Mesenchymal stem cell (in vitro differentiated cells and primary cell): ENCODE measurements around the gene AXIN2.

Experiments
- DNase-seq: peaks from one replicate; pipeline ENCODE4 v3.0.0-alpha.2; 2013
- H2AFZ ChIP-seq: one replicate; pipeline ENCODE4 v1.6.1; 2013; ENCODE audit warnings: low read depth, mild to moderate bottlenecking, control low read depth, inconsistent platforms, low read length, moderate library complexity
- H2AK5ac ChIP-seq: 2 replicates; pipeline ENCODE4 v1.6.1; 2013; ENCODE audit warnings: low read length, moderate library complexity, mild to moderate bottlenecking, inconsistent platforms; ENCODE audit not compliant: severe bottlenecking
- H2BK120ac ChIP-seq: one replicate; pipeline ENCODE4 v1.6.1; 2013; ENCODE audit warnings: low read depth, mild to moderate bottlenecking, inconsistent platforms, low read length, moderate library complexity
- H2BK12ac ChIP-seq, 2 experiments: one replicate each; pipeline ENCODE4 v1.6.1; 2013; ENCODE audit warnings: inconsistent platforms in 2 of 2, low read length in 2 of 2, mild to moderate bottlenecking in 2 of 2, moderate library complexity in 2 of 2, control low read depth in 1 of 2
- H2BK15ac ChIP-seq: one replicate; pipeline ENCODE4 v1.6.1; 2013; ENCODE audit warnings: mild to moderate bottlenecking, low read depth, inconsistent platforms; ENCODE audit not compliant: poor library complexity, severe bottlenecking
- H2BK5ac ChIP-seq: 2 replicates; pipeline ENCODE4 v1.6.1; 2013; ENCODE audit warnings: low read depth, mild to moderate bottlenecking, low read length, control low read depth, inconsistent platforms; ENCODE audit not compliant: poor library complexity, severe bottlenecking
- H3K14ac ChIP-seq, 2 experiments: one replicate each; pipeline ENCODE4 v1.6.1; 2013; ENCODE audit warnings: inconsistent platforms in 2 of 2, low read length in 2 of 2, control low read depth in 1 of 2, mild to moderate bottlenecking in 1 of 2, moderate library complexity in 1 of 2
- H3K18ac ChIP-seq, 2 experiments: one replicate each; pipeline ENCODE4 v1.6.1; 2013; ENCODE audit warnings: inconsistent platforms in 2 of 2, low read length in 2 of 2, control low read depth in 1 of 2, low read depth in 1 of 2, mild to moderate bottlenecking in 1 of 2
- H3K23ac ChIP-seq, 2 experiments: one replicate each; pipeline ENCODE4 v1.6.1; 2013; ENCODE audit warnings: inconsistent platforms in 2 of 2, low read length in 2 of 2, mild to moderate bottlenecking in 2 of 2, moderate library complexity in 2 of 2, control low read depth in 1 of 2
- H3K27ac ChIP-seq: 2 replicates; pipeline ENCODE4 v1.5.1; 2013; ENCODE audit warnings: mild to moderate bottlenecking, moderate library complexity, low read length, control low read depth, inconsistent platforms; ENCODE audit not compliant: poor library complexity, severe bottlenecking
- H3K27me3 ChIP-seq, 2 experiments: 2 replicates each; pipeline versions ENCODE4 v1.6.1 to v1.7.0; 2013; ENCODE audit warnings: low read length in 2 of 2, mild to moderate bottlenecking in 2 of 2, moderate library complexity in 2 of 2, control low read depth in 1 of 2, inconsistent platforms in 1 of 2; ENCODE audit not compliant: control insufficient read depth in 1 of 2, insufficient read depth in 1 of 2
- H3K36me3 ChIP-seq, 2 experiments: 2 replicates each; pipeline versions ENCODE4 v1.6.1 to v1.7.0; 2013; ENCODE audit warnings: low read length in 2 of 2, control low read depth in 1 of 2, inconsistent platforms in 1 of 2, low read depth in 1 of 2, mild to moderate bottlenecking in 1 of 2; ENCODE audit not compliant: insufficient read depth in 2 of 2, control insufficient read depth in 1 of 2
- H3K4ac ChIP-seq, 2 experiments: one replicate each; pipeline ENCODE4 v1.6.1; 2013; ENCODE audit warnings: inconsistent platforms in 2 of 2, low read length in 2 of 2, mild to moderate bottlenecking in 2 of 2, moderate library complexity in 2 of 2, control low read depth in 1 of 2, low read depth in 1 of 2
- H3K4me1 ChIP-seq: 2 replicates; pipeline ENCODE4 v1.6.1; 2013; ENCODE audit warnings: low read depth, low read length, control low read depth; ENCODE audit not compliant: control insufficient read depth, insufficient read depth
- H3K4me2 ChIP-seq: 2 replicates; pipeline ENCODE4 v1.6.1; 2013; ENCODE audit warnings: low read length, mild to moderate bottlenecking, inconsistent platforms; ENCODE audit not compliant: poor library complexity, severe bottlenecking
- H3K4me3 ChIP-seq, 2 experiments: 2 replicates each; pipeline versions ENCODE4 v1.5.1 to v1.7.0; 2013; ENCODE audit warnings: low read length in 2 of 2, mild to moderate bottlenecking in 2 of 2, control low read depth in 1 of 2, low read depth in 1 of 2; ENCODE audit not compliant: insufficient read depth in 1 of 2
- H3K79me1 ChIP-seq: replicated peaks from 2 replicates; pipeline ENCODE4 v1.6.1; 2013; ENCODE audit warnings: mild to moderate bottlenecking, control low read depth, low read length, inconsistent platforms; ENCODE audit not compliant: poor library complexity, severe bottlenecking
- H3K9ac ChIP-seq: 2 replicates; pipeline ENCODE4 v1.7.0; 2013; ENCODE audit warnings: mild to moderate bottlenecking, low read length, moderate library complexity
- H3K9me3 ChIP-seq: 2 replicates; pipeline ENCODE4 v1.7.0; 2013; ENCODE audit warnings: mild to moderate bottlenecking, low read length; ENCODE audit not compliant: control insufficient read depth
- H4K8ac ChIP-seq: one replicate; pipeline ENCODE4 v1.6.1; 2013; ENCODE audit warnings: inconsistent platforms, mild to moderate bottlenecking, low read length, moderate library complexity
- H4K91ac ChIP-seq: one replicate; pipeline ENCODE4 v1.6.1; 2013; ENCODE audit warnings: mild to moderate bottlenecking, low read length, inconsistent platforms
- WGBS: methylation state at CpG from one replicate; pipeline ENCODE4 v1.1.7; 2013; ENCODE audit warnings: mixed read lengths; 5-methylcytosine and 5-hydroxymethylcytosine counted together

Gene AXIN2

GRCh38 chr17:65515959-65516948 is 45.2 kb downstream of the AXIN2 start:
- H4K8ac ChIP-seq, result no peak overlapping the region
- no peaks in the 10 kb centered on the region for H3K79me1 ChIP-seq
- no peak overlapping the region for H3K27ac ChIP-seq
- H2BK5ac ChIP-seq, result no peak overlapping the region
- H3K9me3 ChIP-seq, result no peaks in the 10 kb centered on the region
- no peak overlapping the region for H2BK15ac ChIP-seq
- H2BK12ac ChIP-seq, result no peak overlapping the region
- H3K14ac ChIP-seq, result no peak overlapping the region
- peaks cover 7 to 27% of the 10 kb centered on the region in 2 experiments for H3K27me3 ChIP-seq
- no peak overlapping the region for H3K18ac ChIP-seq
- no peaks in the 10 kb centered on the region for H3K36me3 ChIP-seq
- peaks cover 5% of the 10 kb centered on the region for H3K4me1 ChIP-seq
- no peak overlapping the region for H3K23ac ChIP-seq
- no peak overlapping the region for H2AK5ac ChIP-seq
- no peak overlapping the region for H4K91ac ChIP-seq
- H3K4me3 ChIP-seq, result no peak overlapping the region
- H3K4ac ChIP-seq, result no peak overlapping the region
- H3K4me2 ChIP-seq, result peak overlapping the region; percentile 11
- no peak overlapping the region for H2BK120ac ChIP-seq
- H2AFZ ChIP-seq, result no peak overlapping the region
- no peak overlapping the region for H3K9ac ChIP-seq
- 33% methylated on average over 17 of the region's 17 CpGs for WGBS
- peak; percentile 49 for DNase-seq

GRCh38 chr17:65515512-65515911 is 45.9 kb downstream of the AXIN2 start:
- H3K18ac ChIP-seq, result peak overlapping the region in 1 of 2 experiments; percentile 68
- 88% methylated on average over 3 of the region's 6 CpGs for WGBS
- no peak overlapping the region for H2BK120ac ChIP-seq
- no peaks in the 10 kb centered on the region for H3K9me3 ChIP-seq
- H3K9ac ChIP-seq, result no peak overlapping the region
- H3K79me1 ChIP-seq, result no peaks in the 10 kb centered on the region
- H4K91ac ChIP-seq, result no peak overlapping the region
- no peak overlapping the region for H3K27ac ChIP-seq
- peaks cover 7 to 27% of the 10 kb centered on the region in 2 experiments for H3K27me3 ChIP-seq
- H2BK5ac ChIP-seq, result no peak overlapping the region
- H3K4me2 ChIP-seq, result no peak overlapping the region
- peak overlapping the region in 1 of 2 experiments; percentile 45 for H3K4ac ChIP-seq
- H2BK12ac ChIP-seq, result no peak overlapping the region
- no peak overlapping the region for H2AFZ ChIP-seq
- no peak overlapping the region for H3K14ac ChIP-seq
- no peak overlapping the region for H2BK15ac ChIP-seq
- no peak for DNase-seq
- H3K4me1 ChIP-seq, result peaks cover 5% of the 10 kb centered on the region
- H3K23ac ChIP-seq, result no peak overlapping the region
- no peaks in the 10 kb centered on the region for H3K36me3 ChIP-seq
- H2AK5ac ChIP-seq, result no peak overlapping the region
- no peak overlapping the region for H4K8ac ChIP-seq
- no peak overlapping the region for H3K4me3 ChIP-seq

GRCh38 chr17:65514541-65514940 is 46.9 kb downstream of the AXIN2 start:
- no peak overlapping the region for H3K4me3 ChIP-seq
- no peak overlapping the region for H2AK5ac ChIP-seq
- no peak overlapping the region for H4K8ac ChIP-seq
- H3K4me1 ChIP-seq, result peaks cover 5% of the 10 kb centered on the region
- no peak overlapping the region for H4K91ac ChIP-seq
- H2BK15ac ChIP-seq, result no peak overlapping the region
- WGBS, result 89% methylated on average over 5 of the region's 5 CpGs
- H3K4ac ChIP-seq, result no peak overlapping the region
- no peaks in the 10 kb centered on the region for H3K36me3 ChIP-seq
- no peak overlapping the region for H2BK120ac ChIP-seq
- no peak for DNase-seq
- no peaks in the 10 kb centered on the region for H3K79me1 ChIP-seq
- H3K14ac ChIP-seq, result no peak overlapping the region
- H2BK12ac ChIP-seq, result no peak overlapping the region
- H3K9ac ChIP-seq, result peak overlapping the region; percentile 36
- no peak overlapping the region for H3K4me2 ChIP-seq
- H2AFZ ChIP-seq, result no peak overlapping the region
- H3K27me3 ChIP-seq, result peaks cover 7 to 22% of the 10 kb centered on the region in 2 experiments
- H2BK5ac ChIP-seq, result no peak overlapping the region
- no peak overlapping the region for H3K23ac ChIP-seq
- H3K27ac ChIP-seq, result no peak overlapping the region
- no peaks in the 10 kb centered on the region for H3K9me3 ChIP-seq
- H3K18ac ChIP-seq, result no peak overlapping the region

- Histone ChIP-seq H4K8ac (no peak overlapping the region), H3K4me1 (peaks cover 5% of the 10 kb centered on the region), H2BK15ac (no peak overlapping the region), H3K4me2 (no peak overlapping the region), H3K18ac (no peak overlapping the region), H3K4me3 (no peak overlapping the region), H2BK12ac (no peak overlapping the region), H3K23ac (no peak overlapping the region), H3K9ac (peak overlapping the region; percentile 36), H3K79me1 (no peaks in the 10 kb centered on the region), H3K36me3 (no peaks in the 10 kb centered on the region), H3K9me3 (no peaks in the 10 kb centered on the region), H3K27ac (no peak overlapping the region), H3K4ac (no peak overlapping the region), H2BK5ac (no peak overlapping the region), H3K14ac (no peak overlapping the region), H4K91ac (no peak overlapping the region), H2BK120ac (no peak overlapping the region), H3K27me3 (peaks cover 7 to 19% of the 10 kb centered on the region in 2 experiments), H2AK5ac (no peak overlapping the region), H2AFZ (no peak overlapping the region)
- WGBS, result 75% methylated on average over 8 of the region's 8 CpGs
- no peak for DNase-seq
These were observed 47.4 kb downstream of the AXIN2 start for GRCh38 chr17:65514082-65514481.
